HL-60/S4 (cell line): ENCODE results near the gene EXOC4.

Experiments
- in situ Hi-C: fragments of 300-500 bp; cut with MboI; formaldehyde crosslinking; loops from 2 replicates; pipeline ENCODE4 v1.14.3; 2022; ENCODE audit warnings: low sequenced_read_pairs

The EXOC4 gene

GRCh38 chr7:133563251-133563650 is 310.4 kb downstream of the EXOC4 start:
- in situ Hi-C loops, result no loop called here

- in situ Hi-C loops, result no loop called here
Observed at GRCh38 chr7:133564484-133564883, 311.6 kb downstream of the EXOC4 start.

GRCh38 chr7:133568544-133568943 is 315.7 kb downstream of the EXOC4 start:
- in situ Hi-C loops, result no loop called here

GRCh38 chr7:133570321-133570720 is 317.4 kb downstream of the EXOC4 start:
- in situ Hi-C loops, result no loop called here

GRCh38 chr7:133571076-133571475 is 318.2 kb downstream of the EXOC4 start:
- in situ Hi-C loops, result no loop called here

GRCh38 chr7:133572087-133572486 is 319.2 kb downstream of the EXOC4 start:
- in situ Hi-C loops, result no loop called here

- in situ Hi-C loops, result no loop called here
Observed at GRCh38 chr7:133572843-133573242, 320.0 kb downstream of the EXOC4 start.

GRCh38 chr7:133573554-133574265 is 320.8 kb downstream of the EXOC4 start:
- in situ Hi-C loops, result no loop called here

GRCh38 chr7:133575726-133576440 is 323.0 kb downstream of the EXOC4 start:
- in situ Hi-C loops, result no loop called here

- in situ Hi-C loops, result no loop called here
Observed at GRCh38 chr7:133576612-133577168, 323.8 kb downstream of the EXOC4 start.

GRCh38 chr7:133582766-133583523 is 330.1 kb downstream of the EXOC4 start:
- in situ Hi-C loops, result no loop called here

GRCh38 chr7:133583545-133584171 is 330.8 kb downstream of the EXOC4 start:
- in situ Hi-C loops, result no loop called here

- in situ Hi-C loops, result no loop called here
Observed at GRCh38 chr7:133584956-133585668, 332.2 kb downstream of the EXOC4 start.

GRCh38 chr7:133586253-133586652 is 333.4 kb downstream of the EXOC4 start:
- in situ Hi-C loops, result no loop called here

GRCh38 chr7:133587903-133588302 is 335.0 kb downstream of the EXOC4 start:
- in situ Hi-C loops, result no loop called here

GRCh38 chr7:133590795-133591194 is 337.9 kb downstream of the EXOC4 start:
- in situ Hi-C loops, result no loop called here

GRCh38 chr7:133591704-133592340 is 338.9 kb downstream of the EXOC4 start:
- in situ Hi-C loops, result no loop called here

- in situ Hi-C loops, result no loop called here
Observed at GRCh38 chr7:133593561-133593960, 340.7 kb downstream of the EXOC4 start.

- in situ Hi-C loops, result no loop called here
Observed at GRCh38 chr7:133601617-133602016, 348.7 kb downstream of the EXOC4 start.

- in situ Hi-C loops, result no loop called here
Observed at GRCh38 chr7:133602291-133602690, 349.4 kb downstream of the EXOC4 start.
